GM19035 (cell line): ENCODE measurements around the gene ZNF385B.

Experiments
- ATAC-seq: cut with Tn5 transposase; IDR thresholded peaks from one replicate; pipeline ENCODE4 v1.9.1; 2021; ENCODE audit not compliant: unreplicated experiment

The ZNF385B gene

DNA sequence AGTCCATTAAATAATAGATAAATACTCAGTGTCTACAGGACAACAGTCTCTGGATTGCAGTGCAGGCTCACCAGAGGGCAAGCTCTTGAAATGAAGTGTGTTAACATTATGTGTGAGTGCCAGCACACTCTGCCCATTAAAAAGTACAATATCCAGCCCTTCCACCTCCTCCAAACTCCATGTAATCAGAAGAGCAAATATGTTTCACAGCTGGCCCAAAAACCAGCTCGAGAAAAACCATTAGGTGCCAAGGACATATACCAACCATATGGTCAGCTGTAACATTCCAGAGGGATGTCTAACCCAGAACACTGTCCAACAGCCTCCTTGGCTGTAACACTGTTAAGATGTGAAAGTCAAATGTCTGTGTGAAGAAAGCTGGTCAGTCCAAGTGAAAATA is 112.2 kb downstream of the ZNF385B start:
- ATAC-seq = no peak

DNA sequence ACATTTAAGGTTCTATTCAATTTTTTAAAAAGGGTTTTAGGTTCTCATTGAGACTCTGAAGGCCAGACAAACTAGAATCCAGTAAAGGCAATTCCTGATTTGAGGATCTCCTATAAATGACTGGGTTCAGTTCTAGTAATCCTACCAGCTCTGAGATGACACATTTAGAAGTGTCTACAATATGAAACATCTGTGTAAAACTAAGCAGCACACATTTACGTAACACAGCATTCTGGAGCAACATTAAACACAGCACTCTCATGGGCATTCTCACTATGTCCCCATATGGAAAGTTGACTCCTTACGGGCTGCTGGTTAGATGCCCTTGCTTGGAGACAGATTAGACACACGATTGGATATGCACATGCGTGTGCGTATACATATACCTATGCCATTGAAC is 114.4 kb downstream of the ZNF385B start:
- no peak for ATAC-seq

DNA sequence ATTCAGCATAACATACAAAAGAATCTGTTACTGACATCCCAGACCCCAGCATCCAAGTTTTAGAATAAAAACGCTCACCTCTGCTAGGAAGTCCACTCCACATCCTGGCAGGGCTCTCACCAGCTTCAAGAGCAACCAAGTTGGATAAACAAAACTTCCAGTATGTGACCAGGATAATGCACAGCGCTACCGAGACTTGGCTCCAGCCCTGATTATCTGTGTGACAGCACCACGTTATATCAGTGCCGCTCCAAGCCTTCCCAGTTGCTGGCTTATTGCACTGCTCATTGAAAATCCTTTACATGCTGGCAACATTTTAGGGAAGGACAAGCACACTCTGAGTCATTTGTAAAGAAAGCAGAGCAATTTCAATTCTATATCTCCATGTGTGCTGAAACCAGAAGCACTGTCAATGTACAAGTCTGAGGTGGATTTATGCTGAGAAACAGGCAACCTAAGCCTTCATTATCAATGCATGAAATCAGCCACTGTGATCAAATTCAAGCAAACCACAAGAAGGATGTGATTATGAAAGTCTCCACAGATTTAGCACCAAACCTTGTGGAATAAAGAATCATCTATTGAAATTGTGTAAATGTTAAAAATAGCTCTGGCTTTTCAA is 115.7 kb downstream of the ZNF385B start:
- ATAC-seq = no peak

DNA sequence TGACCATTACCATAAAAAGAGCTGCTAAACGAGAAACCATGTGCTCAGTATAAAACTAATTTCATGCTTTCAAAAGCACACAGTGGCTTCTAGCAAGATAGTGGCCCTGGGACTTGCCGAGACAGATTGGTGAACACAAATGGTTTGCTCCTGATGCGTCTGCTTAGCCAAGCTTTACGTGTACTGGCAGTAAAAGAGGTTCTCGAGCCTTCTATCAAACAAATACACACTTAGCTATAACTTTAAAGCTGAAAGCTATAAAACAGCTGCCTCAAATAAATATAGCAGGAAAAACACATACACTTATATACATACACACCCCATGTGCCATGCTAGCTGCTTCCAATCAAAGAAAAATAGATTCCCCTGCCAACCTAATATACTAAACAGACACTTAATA is 117.0 kb downstream of the ZNF385B start:
- ATAC-seq = no peak

DNA sequence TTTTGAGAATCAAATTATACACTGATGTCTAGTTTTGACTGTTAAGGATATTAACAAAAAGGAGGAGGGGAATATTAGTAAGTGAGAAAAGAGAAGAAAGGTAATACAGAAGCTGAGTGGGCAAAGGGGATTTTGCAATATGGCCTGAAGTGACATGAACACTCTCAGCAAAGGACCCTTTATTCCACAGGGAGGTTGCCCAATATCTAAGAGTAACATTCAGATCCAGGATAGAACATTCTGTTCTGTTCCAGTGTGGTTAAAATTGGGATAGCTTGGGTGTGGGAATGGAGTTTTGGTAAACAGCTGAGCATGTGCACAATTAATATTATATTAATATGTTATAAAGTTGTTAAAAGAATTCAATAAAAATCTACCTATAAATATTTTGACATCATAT is 120.1 kb downstream of the ZNF385B start:
- no peak for ATAC-seq

DNA sequence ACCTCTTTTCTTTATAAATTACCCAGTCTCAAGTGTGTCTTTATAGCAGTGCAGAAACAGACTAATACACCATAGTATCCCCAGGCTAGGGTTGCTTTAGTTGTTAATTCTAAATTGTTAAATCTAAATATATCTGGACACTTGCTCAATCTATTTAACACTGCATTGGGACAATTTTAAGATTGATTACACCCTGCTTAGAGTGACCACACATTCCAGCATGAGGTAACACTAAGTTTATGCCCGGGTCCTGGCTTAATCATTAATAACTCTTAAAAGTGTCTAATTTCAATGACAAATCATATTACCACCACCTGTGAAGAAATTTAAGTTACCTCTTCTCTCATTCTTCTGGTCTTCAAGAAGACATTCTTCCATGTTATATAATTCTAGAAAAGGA is 131.4 kb downstream of the ZNF385B start:
- no peak for ATAC-seq

DNA sequence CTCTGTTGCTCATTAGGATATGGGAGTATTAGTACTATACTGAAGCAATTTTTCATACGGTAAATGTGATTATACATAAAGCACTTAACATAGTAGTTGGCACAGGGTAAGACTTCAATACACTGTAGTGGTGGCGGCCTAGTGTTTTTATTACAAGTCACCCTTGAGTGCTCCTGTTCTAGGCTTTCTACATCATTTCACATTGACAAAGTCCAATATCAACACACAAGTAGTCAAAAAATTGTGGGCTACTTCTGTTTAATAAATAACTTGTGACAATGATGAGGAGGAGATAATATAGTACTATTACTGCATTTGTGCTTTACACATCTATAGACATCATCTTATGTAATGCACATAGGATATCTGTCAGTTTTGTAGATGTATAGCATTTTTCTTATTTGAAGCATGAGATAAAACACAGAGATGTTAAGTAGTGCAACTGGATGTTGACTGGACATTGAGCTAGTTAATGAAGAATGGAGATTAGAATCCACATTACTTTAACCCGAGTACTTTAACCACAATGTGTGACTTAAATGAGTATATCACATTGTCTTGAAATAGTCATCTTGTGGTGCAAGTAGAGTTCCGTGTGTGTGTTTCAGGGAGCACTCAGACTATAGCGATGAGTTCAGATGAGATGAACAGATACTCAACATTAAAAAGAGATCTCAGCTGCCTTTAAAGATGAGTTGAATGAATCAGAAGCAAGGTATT is 134.8 kb downstream of the ZNF385B start:
- no peak for ATAC-seq

DNA sequence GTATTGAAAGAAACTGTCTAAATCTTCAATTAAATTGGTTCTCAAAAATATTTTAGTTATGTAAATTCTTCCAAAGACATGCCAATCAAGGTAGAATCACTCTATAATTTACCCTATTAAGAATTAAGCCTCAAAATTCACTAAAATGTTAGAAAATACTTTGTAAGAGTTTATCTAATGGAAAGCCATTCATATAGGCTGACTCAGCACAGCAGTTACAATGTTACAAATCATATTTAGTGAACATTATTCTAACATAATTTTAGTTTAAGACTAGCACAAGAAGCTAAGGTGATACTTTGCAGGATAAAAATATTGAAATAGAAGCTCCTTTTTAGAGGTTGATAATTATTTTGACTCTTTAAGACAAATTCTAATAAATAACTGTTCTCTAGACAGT is 137.0 kb downstream of the ZNF385B start:
- no peak for ATAC-seq

DNA sequence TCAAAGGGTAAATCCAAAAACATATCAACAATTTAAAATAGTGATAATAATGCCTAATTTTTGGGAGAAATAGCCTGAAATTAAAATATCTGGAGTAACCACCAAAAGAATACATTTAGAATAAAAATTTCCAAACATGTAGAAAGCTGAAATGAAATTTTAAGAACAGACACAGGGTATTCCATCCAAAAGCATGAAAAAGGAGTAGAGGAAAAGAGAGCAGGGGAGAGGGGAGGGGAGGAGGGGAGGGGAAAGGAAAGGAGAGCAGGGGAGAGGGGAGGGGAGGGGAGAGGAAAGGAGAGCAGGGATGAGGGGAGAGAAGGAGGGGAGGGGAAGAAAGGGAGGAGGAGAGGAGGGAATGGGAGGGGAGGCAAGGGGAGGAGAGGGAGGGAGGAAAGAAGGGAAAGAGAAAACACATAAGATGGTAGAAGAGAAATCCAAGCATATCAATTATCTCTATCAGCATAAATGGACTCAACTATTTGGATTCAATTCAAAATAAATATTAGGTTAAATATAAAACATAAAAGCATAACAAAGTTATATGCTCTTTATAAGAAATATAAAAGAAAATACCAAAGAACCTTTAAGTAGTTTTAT is 141.1 kb downstream of the ZNF385B start:
- ATAC-seq = no peak

DNA sequence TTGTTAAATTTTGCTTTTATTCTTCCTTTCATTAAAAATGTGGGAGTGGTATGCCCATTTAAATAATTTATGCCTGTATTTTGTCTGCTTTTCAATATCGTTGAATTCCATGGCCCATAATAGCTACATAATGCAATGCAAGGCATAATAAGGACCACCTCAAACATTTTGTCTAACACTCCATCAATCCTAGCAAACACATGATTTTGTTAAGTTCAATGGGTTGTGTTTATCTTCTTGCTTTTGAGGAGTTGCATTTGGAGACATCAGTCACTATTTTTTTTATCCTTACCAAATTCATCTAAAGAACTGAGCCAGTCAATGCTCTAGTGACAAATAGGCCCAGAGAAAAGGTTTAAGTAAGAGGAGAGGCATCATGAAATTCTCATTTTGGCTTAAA is 145.5 kb downstream of the ZNF385B start:
- no peak for ATAC-seq

DNA sequence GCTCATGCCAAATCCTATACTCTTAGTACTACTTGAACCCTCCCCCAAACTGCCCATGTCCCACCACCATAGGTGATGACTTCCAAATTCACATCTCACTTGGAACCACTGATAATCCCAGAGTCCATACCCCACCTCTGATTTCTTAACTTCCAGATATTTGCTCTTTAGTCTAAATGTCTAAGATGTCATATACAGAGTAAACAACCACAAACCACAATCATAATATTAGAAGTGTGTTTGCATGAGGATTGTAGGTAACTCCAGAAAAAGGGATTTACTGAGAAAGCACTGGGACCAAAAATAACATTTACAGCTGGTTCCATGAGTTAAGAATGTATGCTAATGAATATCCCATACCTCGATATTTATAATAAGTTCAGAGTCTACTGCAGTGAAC is 146.2 kb downstream of the ZNF385B start:
- ATAC-seq = no peak

DNA sequence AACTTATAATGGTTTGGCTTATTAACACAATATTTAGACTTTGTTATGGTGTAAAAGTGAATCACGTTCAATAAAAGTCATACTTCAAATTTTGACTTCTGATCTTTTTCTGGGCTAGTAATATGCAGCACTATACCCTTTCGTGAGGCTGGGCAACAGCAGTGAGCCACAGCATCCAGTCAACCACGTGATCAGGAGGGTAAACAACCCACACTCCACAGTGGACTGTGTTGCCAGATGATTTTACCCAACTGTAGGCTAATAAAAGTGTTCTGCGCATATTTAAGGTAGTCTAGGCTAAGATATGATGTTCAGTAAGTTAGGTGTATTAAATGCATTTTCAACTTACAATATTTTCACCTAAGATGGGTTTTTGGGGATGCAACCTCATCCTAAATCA is 148.6 kb downstream of the ZNF385B start:
- no peak for ATAC-seq

DNA sequence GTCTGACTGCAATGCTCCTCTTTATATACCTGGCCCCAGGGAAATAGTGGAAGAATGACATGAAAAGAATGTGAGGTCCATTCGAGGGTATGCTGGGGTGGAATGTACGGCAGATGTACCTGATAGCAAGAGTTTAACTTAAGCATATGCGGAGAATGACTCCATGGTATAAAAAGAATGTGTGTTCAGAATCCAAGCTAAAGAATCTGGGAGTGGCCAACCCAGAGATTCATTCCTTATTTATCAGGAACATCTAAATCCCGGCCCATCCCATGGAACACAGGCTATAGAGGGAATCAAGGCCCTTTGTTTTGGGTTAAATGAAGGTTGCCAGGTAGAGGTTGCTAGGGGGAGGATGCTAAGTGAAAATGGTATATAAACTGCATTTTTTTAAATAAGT is 150.0 kb downstream of the ZNF385B start:
- ATAC-seq = no peak

DNA sequence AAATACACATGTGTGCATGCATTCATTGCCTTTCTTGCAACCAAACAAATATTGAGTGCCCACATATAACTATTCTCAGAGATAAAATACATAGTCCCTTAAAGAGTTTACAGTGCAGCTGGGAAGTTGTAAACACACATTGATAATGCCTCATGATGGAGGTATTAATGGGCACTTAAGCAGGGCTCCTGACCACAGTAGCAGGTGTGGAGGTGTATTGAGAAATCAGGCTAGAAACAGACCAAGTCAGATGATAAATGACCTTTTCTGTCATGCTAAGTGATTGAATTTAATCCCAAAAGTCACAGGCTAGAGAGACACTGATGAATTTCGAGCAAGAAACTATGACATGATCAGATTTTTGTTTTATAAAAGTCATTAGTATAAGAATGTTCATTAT is 157.7 kb downstream of the ZNF385B start:
- no peak for ATAC-seq

DNA sequence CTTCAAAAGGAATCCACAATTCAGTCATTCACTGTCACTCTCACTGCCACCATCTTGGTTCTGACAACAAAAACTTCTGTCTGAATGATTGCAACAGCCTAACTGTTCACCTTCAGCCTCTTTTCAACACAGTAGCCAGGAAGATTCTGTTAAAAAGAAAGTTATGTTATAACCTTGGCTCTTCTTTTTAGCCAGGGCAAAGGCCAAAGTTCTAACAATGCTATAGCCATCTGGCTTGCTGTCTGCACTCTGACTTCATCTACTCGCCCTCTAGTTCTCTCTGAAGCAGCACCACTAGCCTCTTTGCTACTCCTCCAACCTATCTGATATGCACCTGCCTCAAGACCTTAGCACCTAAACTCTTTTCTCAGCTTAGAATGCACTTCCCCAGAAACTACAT is 158.5 kb downstream of the ZNF385B start:
- ATAC-seq = no peak

DNA sequence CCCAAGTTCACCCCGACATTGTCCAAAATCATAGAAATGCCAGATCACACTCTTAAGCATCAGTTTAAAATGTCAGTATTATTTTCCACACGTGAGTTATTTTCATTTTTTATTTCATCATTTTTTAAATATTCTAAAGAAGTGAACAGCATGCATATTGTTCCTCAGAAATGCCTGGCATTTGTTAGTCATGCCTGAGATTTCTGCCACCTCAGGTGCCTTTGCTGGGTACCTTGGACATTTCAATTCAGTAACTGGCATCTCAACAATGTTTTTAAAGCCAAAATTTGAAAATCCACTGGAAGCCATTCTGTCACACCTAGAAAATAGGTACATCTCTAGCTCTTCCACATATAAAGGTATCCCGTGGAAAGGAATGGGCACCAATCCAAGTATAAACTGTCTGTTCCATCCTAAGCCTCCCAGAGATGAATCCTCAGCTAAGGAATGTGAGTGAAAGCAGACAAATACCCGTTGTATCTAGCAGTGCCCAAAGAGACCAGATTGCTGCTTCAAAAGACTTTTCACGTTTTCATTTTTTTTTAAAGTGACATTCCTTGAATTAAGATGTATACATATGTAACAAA is 159.8 kb downstream of the ZNF385B start:
- no peak for ATAC-seq

DNA sequence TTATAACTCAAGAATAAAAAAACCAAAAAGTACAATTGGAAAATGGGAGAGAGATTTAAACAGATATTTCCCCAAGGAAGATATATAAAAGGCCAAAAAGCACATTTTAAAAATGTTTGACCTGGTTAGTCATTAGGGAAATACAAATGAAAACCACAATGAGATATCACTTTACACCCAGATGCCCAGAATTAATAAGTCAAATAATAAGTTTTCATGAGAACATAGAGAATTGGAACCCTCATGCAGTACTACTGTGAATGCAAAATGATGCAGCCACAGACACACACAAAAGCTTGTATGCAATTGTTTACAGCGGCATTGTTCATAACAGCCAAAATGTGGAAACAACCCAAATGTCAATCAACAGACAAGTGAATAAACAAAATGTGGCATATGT is 165.9 kb downstream of the ZNF385B start:
- no peak for ATAC-seq

DNA sequence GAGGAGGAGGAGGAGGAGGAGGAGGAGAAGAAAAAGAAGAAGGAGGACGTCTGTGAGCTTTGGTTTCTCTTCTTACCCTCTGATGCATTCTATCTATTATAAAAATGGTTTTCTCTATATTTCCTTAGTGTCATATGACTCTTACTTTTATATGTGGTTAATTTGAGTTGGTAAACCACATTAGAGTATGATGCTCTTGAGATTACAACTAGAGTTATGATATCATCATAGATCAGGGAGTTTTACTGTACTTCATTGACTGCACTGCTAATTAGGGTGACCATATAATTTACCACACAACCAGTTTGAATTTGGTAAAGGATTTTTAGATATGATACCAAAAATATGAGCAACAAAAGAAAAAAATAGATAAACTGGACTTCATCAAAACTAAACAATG is 166.4 kb downstream of the ZNF385B start:
- no peak for ATAC-seq

DNA sequence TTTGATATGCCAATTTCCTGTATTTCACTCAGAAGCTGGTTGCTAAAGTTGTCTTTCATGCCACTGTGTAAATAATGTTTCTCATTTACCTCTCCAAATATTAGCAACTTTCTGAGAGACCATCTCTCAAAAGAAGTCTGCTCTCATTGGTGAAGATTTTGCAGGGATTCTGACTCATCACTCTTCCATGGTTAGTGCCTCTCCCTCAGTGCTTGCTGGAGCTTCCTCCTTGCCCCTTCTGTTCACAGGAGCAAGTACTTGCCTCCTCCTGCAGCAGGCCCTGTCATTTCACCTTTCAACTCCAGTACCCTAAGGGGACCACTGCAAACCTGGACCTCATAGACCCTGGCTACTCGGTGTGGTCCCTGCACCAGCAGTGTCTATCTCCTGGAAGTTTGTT is 168.8 kb downstream of the ZNF385B start:
- ATAC-seq = no peak

DNA sequence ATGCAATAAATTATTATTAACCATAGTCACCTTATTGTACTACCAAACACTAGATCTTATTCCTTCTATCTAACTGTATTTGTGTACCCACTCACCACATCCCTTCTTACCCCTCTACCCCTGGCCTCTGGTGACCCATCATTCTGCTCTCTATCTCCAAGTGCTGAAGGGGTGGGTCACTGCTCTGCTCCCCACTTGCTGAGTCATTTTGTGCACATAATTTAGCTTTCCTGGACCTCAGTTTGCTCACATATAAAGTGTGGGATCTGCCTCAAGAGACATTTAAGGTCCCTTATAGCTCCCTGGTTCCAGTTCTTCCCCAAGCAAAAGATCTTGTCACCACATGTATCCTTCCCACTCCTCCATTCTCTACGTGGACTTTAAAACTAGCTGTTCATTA is 169.4 kb downstream of the ZNF385B start:
- ATAC-seq = no peak

DNA sequence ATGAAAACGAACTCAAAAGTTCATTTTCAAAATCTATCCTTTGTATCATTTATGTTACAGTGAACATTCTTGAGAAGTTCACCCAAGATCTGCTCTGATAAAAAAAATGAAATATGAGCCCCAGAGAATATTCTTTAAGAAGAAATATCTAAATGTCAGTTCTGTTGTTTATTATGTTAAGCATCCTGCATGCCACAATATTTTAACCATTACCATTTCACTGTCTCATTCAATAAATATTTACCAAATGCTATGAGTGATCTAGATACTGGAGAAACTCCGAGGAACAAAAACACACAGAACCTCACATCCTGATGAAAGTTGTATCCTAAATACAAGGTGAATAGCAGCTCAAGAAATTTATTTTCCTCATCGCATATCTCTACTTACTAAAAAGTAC is 170.2 kb downstream of the ZNF385B start:
- no peak for ATAC-seq

DNA sequence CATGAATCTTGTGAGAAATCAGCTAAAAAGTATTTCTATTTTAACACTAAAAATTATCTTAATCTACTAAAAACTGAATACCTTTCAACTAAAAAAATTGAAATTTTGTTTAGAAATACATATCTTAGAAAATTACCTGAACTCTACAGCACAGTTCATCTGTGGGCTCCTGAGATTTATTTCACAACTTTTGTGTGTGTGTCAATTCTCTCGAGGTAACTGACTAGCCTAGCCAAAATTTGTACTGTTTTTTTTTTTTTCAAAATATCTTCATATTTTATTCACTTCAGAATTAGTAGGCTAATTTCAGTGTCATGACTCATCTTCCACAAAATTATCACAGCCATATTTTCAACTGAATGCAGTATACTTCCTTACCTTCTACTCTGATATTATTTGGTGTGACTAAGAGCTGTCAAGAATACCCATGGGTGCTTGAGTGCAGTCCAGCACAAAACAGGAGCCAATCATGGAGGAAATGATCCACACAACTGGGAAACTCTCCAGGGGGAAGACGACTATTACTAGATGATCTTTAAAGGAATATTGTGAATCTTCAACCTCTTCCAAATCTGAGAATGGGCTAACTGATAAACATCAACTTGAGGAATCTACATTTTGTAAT is 174.6 kb downstream of the ZNF385B start:
- no peak for ATAC-seq
